Lower leg skin (tissue), 3 donors: ENCODE data around the gene FBXL14.

ENCODE experiments used
- CTCF ChIP-seq, 3 donors: fragments of 450-650 bp; IDR thresholded peaks; one replicate each; pipeline ENCODE4 v1.5.1; 2016; ENCODE audit warnings: antibody characterized with exemption in 3 of 3, mild to moderate bottlenecking in 3 of 3, moderate library complexity in 2 of 3
- POLR2A ChIP-seq, 2 donors: fragments of 450-650 bp; IDR thresholded peaks; one replicate each; pipeline ENCODE4 v1.6.1; 2016 to 2017; ENCODE audit warnings: antibody characterized with exemption in 2 of 2, mild to moderate bottlenecking in 1 of 2, moderate library complexity in 1 of 2

DNA sequence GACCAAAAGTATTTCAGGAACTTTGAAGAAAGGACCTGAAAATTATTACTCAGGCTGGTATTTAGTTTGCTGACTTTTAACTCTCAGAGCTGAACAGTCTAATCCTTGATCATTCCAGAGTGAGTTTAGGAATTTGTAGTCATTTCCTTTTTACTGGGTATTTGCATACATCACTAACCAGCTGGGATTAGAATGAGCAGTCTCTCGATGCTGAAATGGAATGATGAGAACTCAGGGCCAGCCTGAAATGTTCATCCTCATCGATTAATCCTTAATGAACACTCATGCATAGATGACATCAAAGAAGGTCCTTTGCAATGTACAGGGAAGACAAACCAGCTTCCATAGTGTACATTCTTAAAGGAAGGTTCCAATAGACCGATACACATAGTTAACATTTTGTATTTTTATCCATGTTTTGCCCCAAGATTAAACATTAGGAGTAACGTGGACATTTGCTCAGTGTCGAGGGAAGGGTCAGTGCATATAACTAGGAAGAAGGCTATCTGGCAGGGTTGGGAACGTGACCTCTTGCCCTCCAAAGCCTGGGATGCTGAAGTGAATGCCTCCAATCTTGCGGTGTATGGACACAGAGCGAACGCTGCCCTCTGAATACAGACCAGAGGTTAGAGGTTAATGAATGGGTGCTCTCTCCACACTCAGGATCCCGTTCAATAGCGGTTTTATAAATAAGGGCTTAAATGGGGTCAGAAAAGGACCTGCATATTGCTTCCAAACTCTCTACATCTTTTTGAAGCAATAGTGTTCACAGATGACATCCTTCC is 14.5 kb downstream of the FBXL14 start:
- no peak for TF ChIP-seq CTCF (IDR thresholded peaks at IDR 0.05)
- TF ChIP-seq POLR2A (IDR thresholded peaks at IDR 0.05): no peak
